DOHH2 (cell line): ENCODE results near the gene NAIF1.

Experiments
- H3F3A ChIP-seq: fragments of 200-600 bp; sonication (generic), shearing (Covaris generic); 2 replicates; pipeline ENCODE4 v1.6.0; 2016; ENCODE audit warnings: antibody characterized with exemption, mild to moderate bottlenecking; ENCODE audit not compliant: control insufficient read depth, insufficient read depth
- H3K27ac ChIP-seq: fragments of 200-600 bp; sonication (generic); 2 replicates; pipeline ENCODE4 v1.5.1; 2014; ENCODE audit warnings: low read depth, mild to moderate bottlenecking, low read length, moderate library complexity
- H3K27me3 ChIP-seq: fragments of 200-600 bp; sonication (generic); 2 replicates; pipeline ENCODE4 v1.6.1; 2014; ENCODE audit warnings: mild to moderate bottlenecking, low read length, mixed read lengths; ENCODE audit not compliant: control insufficient read depth
- H3K36me3 ChIP-seq: fragments of 200-600 bp; sonication (generic); 2 replicates; pipeline ENCODE4 v1.6.1; 2014; ENCODE audit warnings: mild to moderate bottlenecking, low read length, moderate library complexity, mixed read lengths; ENCODE audit not compliant: control insufficient read depth
- H3K4me1 ChIP-seq: fragments of 200-600 bp; sonication (generic); 2 replicates; pipeline ENCODE4 v1.6.1; 2014; ENCODE audit warnings: mild to moderate bottlenecking, low read length, mixed read lengths; ENCODE audit not compliant: control insufficient read depth
- H3K4me2 ChIP-seq: fragments of 200-600 bp; sonication (generic); 2 replicates; pipeline ENCODE4 v1.6.0; 2014; ENCODE audit warnings: mild to moderate bottlenecking, low read length, moderate library complexity
- H3K4me3 ChIP-seq: fragments of 200-600 bp; sonication (generic); 2 replicates; pipeline ENCODE4 v1.5.1; 2014; ENCODE audit warnings: mild to moderate bottlenecking, low read length, mixed read lengths
- H3K79me2 ChIP-seq: fragments of 200-600 bp; sonication (generic); 2 replicates; pipeline ENCODE4 v1.6.1; 2014; ENCODE audit warnings: mild to moderate bottlenecking, low read length, mixed read lengths; ENCODE audit not compliant: control insufficient read depth
- H3K9me2 ChIP-seq: fragments of 200-600 bp; sonication (generic); replicated peaks from 2 replicates; pipeline ENCODE4 v1.6.1; 2014; ENCODE audit warnings: mild to moderate bottlenecking, low read length, mixed read lengths; ENCODE audit not compliant: control insufficient read depth
- H3K9me3 ChIP-seq: fragments of 200-600 bp; sonication (generic); 2 replicates; pipeline ENCODE4 v1.6.1; 2014; ENCODE audit warnings: antibody characterized with exemption, low read length, mixed read lengths; ENCODE audit not compliant: control insufficient read depth, insufficient read depth
- H4K20me1 ChIP-seq: fragments of 200-600 bp; sonication (generic); 2 replicates; pipeline ENCODE4 v1.6.0; 2014; ENCODE audit warnings: low read depth, mild to moderate bottlenecking, antibody characterized with exemption, low read length, moderate library complexity; ENCODE audit not compliant: control insufficient read depth, insufficient read depth
- EZH2phosphoT487 ChIP-seq: fragments of 200-600 bp; sonication (generic); IDR thresholded peaks from 2 replicates; pipeline ENCODE4 v1.6.1; 2017; ENCODE audit warnings: borderline replicate concordance, mild to moderate bottlenecking, antibody characterized with exemption, low read length, moderate library complexity, mixed read lengths
- TF ChIP-seq, protein P1 (sequence below): fragments of 200-600 bp; sonication (generic); IDR thresholded peaks from one replicate; pipeline ENCODE4 v1.5.1; 2014; ENCODE audit warnings: antibody characterized with exemption, mild to moderate bottlenecking, low read depth, low read length; ENCODE audit not compliant: poor library complexity, severe bottlenecking

The NAIF1 gene

DNA sequence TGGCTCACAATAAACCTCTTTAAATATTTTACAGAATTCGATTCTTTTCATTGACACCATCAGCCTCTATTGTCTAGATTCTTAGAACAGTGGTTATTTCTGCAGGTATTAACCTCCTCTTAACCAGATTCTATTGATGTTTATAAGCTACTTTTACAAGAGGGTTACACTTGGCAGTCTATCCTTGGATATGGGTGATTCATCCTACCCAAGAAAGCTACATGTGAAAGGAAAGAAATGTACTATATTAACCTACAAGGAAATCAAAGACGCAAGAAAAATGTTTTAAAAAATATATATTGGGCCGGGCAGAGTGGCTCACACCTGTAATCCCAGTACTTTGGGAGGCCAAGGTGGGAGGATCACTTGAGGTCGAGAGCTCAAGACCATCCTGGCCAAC lies 17.6 kb upstream of the NAIF1 start:
- TF ChIP-seq, protein P1, sequence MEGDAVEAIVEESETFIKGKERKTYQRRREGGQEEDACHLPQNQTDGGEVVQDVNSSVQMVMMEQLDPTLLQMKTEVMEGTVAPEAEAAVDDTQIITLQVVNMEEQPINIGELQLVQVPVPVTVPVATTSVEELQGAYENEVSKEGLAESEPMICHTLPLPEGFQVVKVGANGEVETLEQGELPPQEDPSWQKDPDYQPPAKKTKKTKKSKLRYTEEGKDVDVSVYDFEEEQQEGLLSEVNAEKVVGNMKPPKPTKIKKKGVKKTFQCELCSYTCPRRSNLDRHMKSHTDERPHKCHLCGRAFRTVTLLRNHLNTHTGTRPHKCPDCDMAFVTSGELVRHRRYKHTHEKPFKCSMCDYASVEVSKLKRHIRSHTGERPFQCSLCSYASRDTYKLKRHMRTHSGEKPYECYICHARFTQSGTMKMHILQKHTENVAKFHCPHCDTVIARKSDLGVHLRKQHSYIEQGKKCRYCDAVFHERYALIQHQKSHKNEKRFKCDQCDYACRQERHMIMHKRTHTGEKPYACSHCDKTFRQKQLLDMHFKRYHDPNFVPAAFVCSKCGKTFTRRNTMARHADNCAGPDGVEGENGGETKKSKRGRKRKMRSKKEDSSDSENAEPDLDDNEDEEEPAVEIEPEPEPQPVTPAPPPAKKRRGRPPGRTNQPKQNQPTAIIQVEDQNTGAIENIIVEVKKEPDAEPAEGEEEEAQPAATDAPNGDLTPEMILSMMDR, result no peak
- no peak for TF ChIP-seq EZH2phosphoT487
- Histone ChIP-seq H3K79me2 (peaks cover 49% of the 10 kb centered on the region), H3K4me3 (no peak overlapping the region), H3F3A (peaks cover 5% of the 10 kb centered on the region; the same call in 1 of the 2 replicates), H3K4me1 (no peaks in the 10 kb centered on the region), H3K9me3 (no peaks in the 10 kb centered on the region), H4K20me1 (no peaks in the 10 kb centered on the region; the same call in 1 of the 2 replicates), H3K4me2 (no peak overlapping the region), H3K9me2 (no peaks in the 10 kb centered on the region), H3K36me3 (peaks cover 5% of the 10 kb centered on the region), H3K27me3 (no peaks in the 10 kb centered on the region), H3K27ac (no peak overlapping the region)

DNA sequence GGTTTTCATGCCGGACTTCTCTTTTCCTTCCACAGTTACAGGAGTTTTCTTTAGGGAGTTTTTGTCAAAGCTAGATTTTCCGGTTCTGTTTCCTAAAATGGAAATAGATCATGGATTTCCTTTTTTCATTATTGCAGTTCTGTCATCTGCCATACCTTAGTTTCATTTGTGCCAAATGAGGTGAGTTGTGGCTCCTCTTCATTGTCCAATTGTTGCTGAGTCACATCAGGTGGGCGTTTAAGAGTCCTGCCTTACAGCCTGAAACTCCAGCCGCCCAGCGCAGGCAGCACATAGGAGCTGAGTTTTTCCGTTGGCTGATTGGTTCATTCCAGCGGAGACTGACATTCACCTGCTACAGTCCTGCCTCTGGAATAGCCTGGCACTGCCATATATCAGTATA lies 15.0 kb upstream of the NAIF1 start:
- H3K79me2 ChIP-seq, result peaks cover 54% of the 10 kb centered on the region
- no peak overlapping the region for H3K27ac ChIP-seq
- H3K4me1 ChIP-seq, result no peaks in the 10 kb centered on the region
- H3K27me3 ChIP-seq, result no peaks in the 10 kb centered on the region
- H3K9me2 ChIP-seq, result no peaks in the 10 kb centered on the region
- no peaks in the 10 kb centered on the region for H3K9me3 ChIP-seq
- no peak for TF ChIP-seq EZH2phosphoT487
- TF ChIP-seq, protein P1, result no peak
- H3K4me2 ChIP-seq, result no peak overlapping the region
- H3K36me3 ChIP-seq, result peaks cover 5% of the 10 kb centered on the region
- peaks cover 5% of the 10 kb centered on the region; the same call in 1 of the 2 replicates for H3F3A ChIP-seq
- no peaks in the 10 kb centered on the region; the same call in 1 of the 2 replicates for H4K20me1 ChIP-seq
- H3K4me3 ChIP-seq, result no peak overlapping the region

DNA sequence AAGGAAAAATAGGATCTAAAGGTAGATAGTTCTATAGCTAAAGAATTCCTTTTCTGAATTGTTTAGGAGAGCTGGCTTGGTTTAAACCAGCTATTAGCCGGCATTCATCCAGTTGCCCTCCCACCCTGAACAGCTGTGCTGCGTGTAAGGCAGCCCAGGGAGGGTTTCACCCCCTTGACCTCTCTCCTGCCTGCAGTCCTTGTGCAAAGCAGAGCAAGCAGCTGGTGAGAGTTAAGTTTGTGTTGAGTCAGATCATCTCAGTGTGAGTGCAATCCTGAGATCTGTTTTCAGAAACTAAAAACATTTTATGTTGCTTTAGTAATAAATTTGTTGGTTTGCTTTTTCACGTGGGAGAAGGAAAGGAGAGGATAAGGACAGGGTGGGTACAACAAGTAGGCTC lies 13.9 kb upstream of the NAIF1 start:
- Histone ChIP-seq H3K4me3 (no peak overlapping the region), H3K27me3 (no peaks in the 10 kb centered on the region), H3K27ac (no peak overlapping the region), H4K20me1 (no peaks in the 10 kb centered on the region; the same call in 1 of the 2 replicates), H3K4me1 (no peaks in the 10 kb centered on the region), H3K4me2 (no peak overlapping the region), H3F3A (peaks cover 5% of the 10 kb centered on the region; the same call in 1 of the 2 replicates), H3K36me3 (peaks cover 9% of the 10 kb centered on the region), H3K9me2 (no peaks in the 10 kb centered on the region), H3K79me2 (peaks cover 60% of the 10 kb centered on the region), H3K9me3 (no peaks in the 10 kb centered on the region)
- TF ChIP-seq, protein P1, result no peak
- TF ChIP-seq EZH2phosphoT487, result no peak
